HG03039 (cell line): ENCODE data around the gene ZBTB22.

Experiments used
- ATAC-seq: cut with Tn5 transposase; IDR thresholded peaks from one replicate; pipeline ENCODE4 v1.9.1; 2021; ENCODE audit warnings: mild to moderate bottlenecking, moderate library complexity; ENCODE audit not compliant: unreplicated experiment

ZBTB22 gene

GRCh38 chr6:33329058-33329457 lies 11.5 kb upstream of the ZBTB22 start:
- ATAC-seq = no peak

GRCh38 chr6:33324125-33324524 lies 6.6 kb upstream of the ZBTB22 start:
- ATAC-seq = no peak

GRCh38 chr6:33323623-33323948 lies 6.0 kb upstream of the ZBTB22 start:
- ATAC-seq = peak; percentile 4

GRCh38 chr6:33321227-33321626 lies 3.7 kb upstream of the ZBTB22 start:
- ATAC-seq = no peak

GRCh38 chr6:33320315-33321181 lies 3.0 kb upstream of the ZBTB22 start:
- no peak for ATAC-seq

- no peak for ATAC-seq
These were observed 2.4 kb upstream of the ZBTB22 start for GRCh38 chr6:33319939-33320314.

GRCh38 chr6:33318426-33319073 lies 1.0 kb upstream of the ZBTB22 start:
- ATAC-seq = no peak

- ATAC-seq = no peak
These were observed 200 bp downstream of the ZBTB22 start for GRCh38 chr6:33317419-33317668.

- ATAC-seq = no peak
These were observed 733 bp downstream of the ZBTB22 start for GRCh38 chr6:33316603-33317418.

GRCh38 chr6:33315793-33316602 lies 1.5 kb downstream of the ZBTB22 start:
- no peak for ATAC-seq

- no peak for ATAC-seq
These were observed 2.4 kb downstream of the ZBTB22 start for GRCh38 chr6:33314943-33315792.

- no peak for ATAC-seq
These were observed 3.0 kb downstream of the ZBTB22 start for GRCh38 chr6:33314515-33314942.

GRCh38 chr6:33313709-33314514 lies 3.6 kb downstream of the ZBTB22 start, which contains the start of gene TAPBP:
Gene TAPBP (minus strand): TSS chr6:33314078. CDS start chr6:33314041, 37 bp downstream.
- peak; percentile 32 for ATAC-seq

GRCh38 chr6:33313105-33313708 lies 4.3 kb downstream of the ZBTB22 start:
- peak; percentile 0 for ATAC-seq

GRCh38 chr6:33312361-33313104 lies 5.0 kb downstream of the ZBTB22 start:
- no peak for ATAC-seq

- ATAC-seq = no peak
These were observed 11.2 kb downstream of the ZBTB22 start for GRCh38 chr6:33306356-33306755.

GRCh38 chr6:33305052-33305451 lies 12.5 kb downstream of the ZBTB22 start:
- no peak for ATAC-seq

GRCh38 chr6:33304216-33304615 lies 13.3 kb downstream of the ZBTB22 start:
- no peak for ATAC-seq
